HG03469 (cell line): ENCODE data around the gene CREB3L4.

Source experiments
- ATAC-seq: cut with Tn5 transposase; IDR thresholded peaks from one replicate; pipeline ENCODE4 v1.9.1; 2021; ENCODE audit warnings: mild to moderate bottlenecking, moderate library complexity, moderate number of reproducible peaks; ENCODE audit not compliant: unreplicated experiment

CREB3L4 gene, protein sequence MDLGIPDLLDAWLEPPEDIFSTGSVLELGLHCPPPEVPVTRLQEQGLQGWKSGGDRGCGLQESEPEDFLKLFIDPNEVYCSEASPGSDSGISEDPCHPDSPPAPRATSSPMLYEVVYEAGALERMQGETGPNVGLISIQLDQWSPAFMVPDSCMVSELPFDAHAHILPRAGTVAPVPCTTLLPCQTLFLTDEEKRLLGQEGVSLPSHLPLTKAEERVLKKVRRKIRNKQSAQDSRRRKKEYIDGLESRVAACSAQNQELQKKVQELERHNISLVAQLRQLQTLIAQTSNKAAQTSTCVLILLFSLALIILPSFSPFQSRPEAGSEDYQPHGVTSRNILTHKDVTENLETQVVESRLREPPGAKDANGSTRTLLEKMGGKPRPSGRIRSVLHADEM

DNA sequence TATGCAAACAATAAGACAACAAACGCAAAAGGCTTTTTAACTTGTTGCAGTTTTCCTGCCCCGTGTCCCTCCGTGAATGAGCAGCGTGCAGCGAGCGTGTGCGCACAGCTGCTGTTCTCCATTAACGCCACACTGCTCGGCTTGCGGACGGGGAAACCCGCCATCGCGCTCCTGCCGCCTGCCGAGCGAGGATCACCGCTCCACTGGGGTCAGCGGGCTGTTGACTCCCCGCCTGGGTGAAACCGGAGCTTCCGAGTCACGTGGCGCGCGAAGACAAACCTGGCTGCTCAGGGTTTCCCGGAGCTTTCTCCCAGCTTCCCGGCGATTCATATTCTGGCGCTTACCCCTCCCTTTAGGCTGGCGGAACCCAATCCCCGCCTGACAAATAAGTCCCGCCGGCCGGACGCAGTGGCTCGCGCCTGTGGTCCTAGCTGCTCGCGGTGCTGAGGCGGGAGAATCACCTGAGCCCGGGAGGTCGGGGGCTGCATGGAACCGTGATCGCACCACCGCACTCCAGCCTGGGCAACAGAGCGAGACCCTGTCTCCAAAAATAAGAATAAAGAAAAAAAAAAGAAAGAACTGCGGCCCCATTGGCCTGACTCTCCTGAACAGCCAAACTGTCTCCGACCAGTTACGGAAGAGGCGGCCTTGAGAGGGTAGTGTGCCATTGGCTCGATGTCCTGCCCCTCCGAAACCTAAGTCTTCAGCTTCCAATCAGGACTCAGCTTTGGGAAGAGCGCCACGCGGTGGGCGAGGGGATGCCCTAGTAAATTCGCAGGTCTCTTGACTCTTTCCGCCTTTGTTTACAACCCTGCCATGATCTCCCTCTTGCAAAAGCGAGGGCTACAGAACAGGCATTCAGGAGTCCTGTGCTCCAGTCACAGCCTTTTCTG, at the start of gene CREB3L4:
Gene CREB3L4 (plus strand): TSS at position 796 of the 893 bp plus-strand sequence. CDS start 624 bp downstream, outside the sequence.
- peak; percentile 59 for ATAC-seq

- ATAC-seq = no peak
Measured at GRCh38 chr1:153919876-153920852, 47.5 kb upstream of the CREB3L4 start.

DNA sequence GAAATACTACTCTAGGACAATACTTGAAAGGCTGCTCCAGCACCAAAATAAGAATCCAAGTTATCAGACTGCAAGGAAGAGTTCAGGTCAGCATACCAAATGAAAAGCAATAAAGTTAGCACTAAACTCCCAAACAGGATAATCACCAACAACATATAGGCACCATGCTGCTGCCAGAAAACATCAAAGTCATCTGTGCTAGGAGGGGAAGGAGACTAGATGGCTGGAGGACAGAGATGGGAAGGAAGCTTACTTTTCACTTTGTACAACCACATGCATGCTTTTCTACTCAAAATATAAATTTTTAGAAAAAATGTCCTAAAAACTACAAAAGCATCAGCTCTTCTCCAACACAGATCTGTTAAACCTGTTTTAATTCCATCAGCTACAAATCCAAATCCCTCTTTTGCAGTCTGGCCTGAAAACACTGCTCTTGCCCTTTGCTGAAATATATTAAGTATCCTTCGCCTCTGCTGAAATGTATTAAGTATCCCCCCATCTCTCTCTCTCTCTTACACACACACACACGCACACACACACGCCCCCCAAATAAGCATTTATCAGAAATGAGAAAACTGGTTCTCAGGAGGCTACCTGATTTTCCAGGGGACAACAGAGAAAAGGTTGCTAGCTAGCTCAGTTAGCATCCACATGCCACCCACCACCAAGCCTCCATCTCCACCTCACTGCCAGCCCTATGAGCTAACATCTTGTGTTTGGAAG, 46.5 kb upstream of the CREB3L4 start:
- no peak for ATAC-seq

DNA sequence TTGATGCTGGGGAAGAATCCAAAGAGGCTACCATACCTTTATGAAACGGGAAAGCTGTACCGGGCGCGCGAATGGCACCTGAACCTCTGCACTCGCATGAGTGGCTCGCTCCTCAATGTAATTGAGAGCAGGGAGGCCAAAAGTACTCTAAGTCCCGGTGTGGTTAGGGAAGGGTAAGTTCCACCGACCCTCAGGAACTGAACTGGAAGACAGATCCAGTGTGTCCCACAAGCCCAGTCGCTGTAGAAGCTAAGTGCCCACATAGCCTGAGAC, 46.0 kb upstream of the CREB3L4 start:
- ATAC-seq = no peak

- peak; percentile 6 for ATAC-seq
Measured at GRCh38 chr1:153922076-153922971, 45.4 kb upstream of the CREB3L4 start.

- ATAC-seq = peak; percentile 78
Measured at GRCh38 chr1:153922972-153923925, 44.5 kb upstream of the CREB3L4 start, which contains the start of gene GATAD2B. Gene GATAD2B, minus strand, starts transcription at chr1:153922972. Its CDS starts 94,625 bp downstream, at chr1:153828347.

- ATAC-seq = no peak
Measured at GRCh38 chr1:153926405-153926804, 41.3 kb upstream of the CREB3L4 start.

DNA sequence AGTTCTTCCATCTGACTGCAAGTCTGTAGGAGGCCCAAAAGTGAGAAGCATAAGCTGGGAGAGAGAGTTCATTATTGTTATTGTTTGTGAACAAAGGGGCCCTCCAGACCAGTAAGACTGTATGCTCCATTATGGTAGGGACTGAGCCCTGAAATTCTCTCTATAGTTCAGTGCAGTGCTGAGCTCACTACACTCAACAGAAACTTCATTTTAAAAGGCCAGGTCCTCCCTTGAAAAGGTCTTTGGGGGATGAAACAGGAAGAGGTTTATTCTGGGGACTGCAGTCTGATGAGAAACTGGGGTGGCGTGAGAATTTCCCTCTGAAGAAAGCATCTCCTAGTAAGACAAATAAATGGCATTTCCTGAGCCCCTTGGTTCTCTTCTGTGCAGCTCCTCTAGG, 39.5 kb upstream of the CREB3L4 start:
- ATAC-seq = no peak

GRCh38 chr1:153928791-153929341, 38.8 kb upstream of the CREB3L4 start:
- ATAC-seq = no peak

DNA sequence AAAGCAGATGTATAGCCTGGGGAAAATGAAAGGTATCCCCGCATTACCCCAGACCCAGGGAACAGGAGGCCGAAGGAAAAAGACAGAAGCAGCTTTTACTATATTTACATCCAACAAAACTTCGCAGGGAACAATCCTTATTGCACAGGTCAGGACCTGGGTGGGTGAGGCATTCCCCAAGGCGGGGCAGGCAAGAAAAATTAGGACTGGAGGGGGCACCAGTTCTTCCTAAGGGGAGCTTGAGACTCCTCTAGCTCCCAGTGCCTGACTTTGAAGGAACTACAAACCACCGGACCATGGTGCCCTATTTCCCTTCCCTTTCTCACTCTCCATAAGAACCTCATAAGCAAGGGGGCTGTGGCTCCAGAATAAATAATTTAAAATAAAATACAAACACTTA, 38.3 kb upstream of the CREB3L4 start:
- no peak for ATAC-seq

DNA sequence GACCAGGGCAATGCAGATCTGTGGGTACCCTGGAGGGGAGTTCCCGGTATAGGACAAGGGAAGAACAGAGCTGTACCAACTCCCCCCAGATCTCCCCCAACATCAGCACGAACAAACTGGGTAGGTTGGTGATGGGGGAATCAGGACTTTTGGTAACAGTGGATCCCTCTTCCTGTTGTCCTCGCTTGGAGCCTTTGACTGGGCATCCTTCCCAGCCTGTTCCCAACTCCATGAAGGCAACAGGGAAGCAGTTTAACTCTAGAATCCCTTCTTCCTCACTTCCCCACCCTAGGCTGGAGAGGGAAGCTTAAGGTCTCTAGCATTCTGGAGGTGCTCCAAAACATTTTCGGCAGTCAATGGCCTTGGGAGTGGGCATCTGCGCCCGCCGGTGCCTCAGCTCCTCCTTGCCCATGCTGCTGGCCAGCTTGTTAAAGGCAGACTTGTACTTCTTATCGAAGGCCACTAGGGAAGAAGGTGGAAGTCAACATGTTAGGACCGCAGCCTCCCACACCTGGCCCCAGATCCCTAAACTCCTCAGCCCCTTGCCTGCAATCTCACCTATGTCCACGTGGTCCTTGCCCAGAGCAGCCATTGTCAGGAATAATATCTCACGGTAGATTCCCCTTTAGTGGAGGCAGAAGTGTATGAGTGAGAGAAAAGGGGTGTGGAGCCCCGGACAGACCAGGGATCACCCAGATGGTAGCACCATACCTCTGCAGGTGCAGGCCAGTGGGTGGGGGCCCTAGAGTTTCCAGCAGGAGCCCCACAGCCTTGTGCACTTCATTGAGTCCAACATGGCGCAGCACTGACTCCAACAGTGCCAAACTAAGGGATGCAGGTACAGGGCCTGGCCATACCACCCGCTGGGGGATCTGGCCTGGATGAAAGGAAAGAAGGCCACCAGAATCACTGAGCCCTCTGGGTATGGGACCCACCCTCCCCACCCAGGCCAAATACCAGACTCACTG, 37.4 kb upstream of the CREB3L4 start:
- ATAC-seq = no peak

GRCh38 chr1:153932156-153933131, 35.3 kb upstream of the CREB3L4 start:
- ATAC-seq = no peak

DNA sequence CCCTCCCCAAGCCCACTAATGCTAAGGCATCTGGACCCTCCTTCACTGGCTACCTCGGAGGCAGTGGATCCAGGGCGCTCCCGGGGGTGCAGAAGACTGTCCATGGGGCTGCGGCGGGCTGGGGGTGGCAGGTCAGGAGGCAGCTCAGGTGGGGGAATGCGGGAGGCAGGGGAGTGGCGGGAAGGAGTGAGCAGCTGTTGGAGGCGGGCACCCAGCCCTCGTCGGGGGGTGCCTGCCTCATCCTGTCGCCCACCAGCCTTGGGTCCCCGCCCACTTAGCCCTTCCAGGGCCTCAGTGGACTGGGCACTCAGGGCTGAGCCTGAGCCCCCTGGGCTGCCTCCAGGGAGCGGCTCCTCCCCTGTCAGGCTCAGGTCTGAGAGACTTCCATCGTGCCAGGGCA, 34.3 kb upstream of the CREB3L4 start:
- no peak for ATAC-seq

- ATAC-seq = no peak
Measured at GRCh38 chr1:153933955-153934354, 33.7 kb upstream of the CREB3L4 start.

DNA sequence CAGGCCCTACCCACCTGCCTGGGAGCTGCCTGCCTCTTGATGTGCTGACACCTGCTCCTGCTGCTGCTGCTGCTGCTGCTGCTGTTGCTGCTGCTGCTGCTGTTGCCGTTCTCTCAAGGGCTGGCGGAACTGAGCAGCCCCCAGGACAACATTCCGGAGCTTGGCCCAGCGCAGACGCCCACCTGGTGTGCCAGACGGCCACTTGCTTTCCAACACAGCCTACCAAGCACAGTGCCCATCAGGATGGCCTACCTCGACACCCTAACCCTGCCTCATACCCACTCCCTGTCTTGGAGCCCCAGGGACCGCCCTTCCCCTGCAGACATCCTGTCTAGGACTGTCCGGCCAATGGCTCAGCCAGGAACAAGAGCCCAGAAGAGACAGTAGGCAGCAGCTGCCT, 33.0 kb upstream of the CREB3L4 start:
- ATAC-seq = no peak
